ENCODE measurements around the gene TCHH. TPM values are rescaled to one million over a fixed set of nuclear protein-coding genes. Genes with fewer than 3 reads are reported as not detected.

Gene TCHH
- total and polyA plus RNA-seq, 2 of the 13 experiments (the other 11 are each of a cell fraction or from before 2014, with no cell fraction given): not detected

- TF ChIP-seq DZIP1 (CRISPR knock-in tag; IDR thresholded peaks at IDR 0.05) (no peak), ZNF75D (CRISPR knock-in tag; IDR thresholded peaks at IDR 0.05; ENCODE audit: borderline replicate concordance) (no peak), ZNF713 (CRISPR knock-in tag; IDR thresholded peaks at IDR 0.05) (no peak), ZNF879 (CRISPR knock-in tag; IDR thresholded peaks at IDR 0.05) (no peak), FOXJ3 (CRISPR knock-in tag; IDR thresholded peaks at IDR 0.05; ENCODE audit: borderline replicate concordance) (no peak), ATF7 (IDR thresholded peaks at IDR 0.05) (no peak), ATF7 (CRISPR knock-in tag; IDR thresholded peaks at IDR 0.05) (no peak), NFIC (IDR thresholded peaks at IDR 0.05; ENCODE audit: low read length) (no peak)
These were observed 47.3 kb downstream of the TCHH start (continued) for GRCh38 chr1:152067929-152068328.

DNA sequence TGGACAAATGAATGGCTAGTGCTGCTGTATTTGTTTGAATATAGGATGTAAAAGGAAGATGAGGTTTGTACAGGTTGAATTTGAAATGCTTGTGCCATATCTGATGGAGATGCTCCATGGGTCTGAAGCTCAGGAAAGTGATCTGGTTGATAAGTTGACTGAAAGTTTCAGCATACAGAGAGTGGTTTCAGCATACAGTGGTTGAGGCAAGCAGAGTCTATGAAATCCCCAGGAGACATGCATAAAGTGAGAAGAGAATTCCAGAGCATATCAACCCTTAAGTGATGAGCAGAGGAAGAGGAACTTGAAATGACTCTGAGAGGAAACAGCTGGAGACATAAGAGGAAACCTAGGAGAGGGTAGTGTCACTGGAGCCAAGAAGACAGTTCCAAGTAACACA, 48.1 kb downstream of the TCHH start:
- no peak for ATAC-seq
- CTCF ChIA-PET (ENCODE audit: low intra/inter-chr PET ratio, low total read pairs): no interaction called here
- in situ Hi-C loops (cut with HindIII; ENCODE audit: extremely low pct_ligation_motif_present, low pct_unique_long_range_greater_than_20kb): no loop called here
- no peak for TF ChIP-seq ZNF724P (CRISPR knock-in tag; IDR thresholded peaks at IDR 0.05; ENCODE audit: borderline replicate concordance)
- no peak for TF ChIP-seq RFXANK (CRISPR knock-in tag; IDR thresholded peaks at IDR 0.05)
- no peak for TF ChIP-seq MNT (IDR thresholded peaks at IDR 0.05)
- TF ChIP-seq ZFAT (CRISPR knock-in tag; conservative IDR thresholded peaks at IDR 0.05): no peak
- TF ChIP-seq ZNF781 (CRISPR knock-in tag; IDR thresholded peaks at IDR 0.05; ENCODE audit: borderline replicate concordance, not compliant biosample characterization): no peak
- TF ChIP-seq ATF2 (CRISPR knock-in tag; IDR thresholded peaks at IDR 0.05): no peak
- no peak for TF ChIP-seq ZNF207 (IDR thresholded peaks at IDR 0.05; ENCODE audit: borderline replicate concordance)
- TF ChIP-seq, protein P1, sequence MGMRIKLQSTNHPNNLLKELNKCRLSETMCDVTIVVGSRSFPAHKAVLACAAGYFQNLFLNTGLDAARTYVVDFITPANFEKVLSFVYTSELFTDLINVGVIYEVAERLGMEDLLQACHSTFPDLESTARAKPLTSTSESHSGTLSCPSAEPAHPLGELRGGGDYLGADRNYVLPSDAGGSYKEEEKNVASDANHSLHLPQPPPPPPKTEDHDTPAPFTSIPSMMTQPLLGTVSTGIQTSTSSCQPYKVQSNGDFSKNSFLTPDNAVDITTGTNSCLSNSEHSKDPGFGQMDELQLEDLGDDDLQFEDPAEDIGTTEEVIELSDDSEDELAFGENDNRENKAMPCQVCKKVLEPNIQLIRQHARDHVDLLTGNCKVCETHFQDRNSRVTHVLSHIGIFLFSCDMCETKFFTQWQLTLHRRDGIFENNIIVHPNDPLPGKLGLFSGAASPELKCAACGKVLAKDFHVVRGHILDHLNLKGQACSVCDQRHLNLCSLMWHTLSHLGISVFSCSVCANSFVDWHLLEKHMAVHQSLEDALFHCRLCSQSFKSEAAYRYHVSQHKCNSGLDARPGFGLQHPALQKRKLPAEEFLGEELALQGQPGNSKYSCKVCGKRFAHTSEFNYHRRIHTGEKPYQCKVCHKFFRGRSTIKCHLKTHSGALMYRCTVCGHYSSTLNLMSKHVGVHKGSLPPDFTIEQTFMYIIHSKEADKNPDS (CRISPR knock-in tag; IDR thresholded peaks at IDR 0.05): no peak
- TF ChIP-seq ZNF839 (CRISPR knock-in tag; IDR thresholded peaks at IDR 0.05; ENCODE audit: borderline replicate concordance): no peak

More for the DNA sequence above, 48.1 kb downstream of the TCHH start:
- no peaks in the 10 kb centered on the region for H4K20me1 ChIP-seq (ENCODE audit: insufficient read depth, low read length)
- H3K4me3 ChIP-seq (replicated peaks in 1 of 3; ENCODE audit: insufficient read depth in 1 of 3, low read depth in 2 of 3, low read length in 3 of 3): no peak overlapping the region
- no peaks in the 10 kb centered on the region for H3K79me2 ChIP-seq (ENCODE audit: insufficient read depth, low read length)
- DNase-seq (ENCODE audit: low spot score): no peak
- H3K9ac ChIP-seq (ENCODE audit: insufficient read depth, low read depth, low read length): no peak overlapping the region
- FAIRE-seq: no peak
- H3K36me3 ChIP-seq (replicated peaks in 1 of 2; ENCODE audit: control insufficient read depth in 1 of 2, insufficient read depth in 2 of 2, low read length in 2 of 2): no peaks in the 10 kb centered on the region
- POLR2A ChIA-PET: interaction anchor here (1.6 kb wide), 1 partner anchor 19 kb away, joined by 4 read pairs; no protein-coding TSS in a partner anchor
- no peaks in the 10 kb centered on the region for H3K4me1 ChIP-seq (ENCODE audit: insufficient read depth, low read length)
- intact Hi-C loops (cut with micrococcal nuclease; ENCODE audit: unreplicated experiment): no loop called here
- H2AFZ ChIP-seq (ENCODE audit: low read length): no peak overlapping the region
- no peaks in the 10 kb centered on the region for H3K9me3 ChIP-seq (ENCODE audit: low read length)
- H3K27me3 ChIP-seq (ENCODE audit: control insufficient read depth in 1 of 2, insufficient read depth in 2 of 2, low read length in 2 of 2): peaks cover 0 to 3% of the 10 kb centered on the region in 2 experiments; a peak in 1 of 5 replicates
- BruUV-seq (replicated peaks): no TSS peak
- H3K4me2 ChIP-seq (ENCODE audit: low read depth, low read length): no peak overlapping the region
- no peak overlapping the region for H3K27ac ChIP-seq (ENCODE audit: extremely low read length, insufficient read depth, low read length)
